ENCODE data around the gene SIGMAR1. TPM values are rescaled to one million over a fixed set of nuclear protein-coding genes. Genes with fewer than 3 reads are reported as not detected.

Gene SIGMAR1
- 46.3 and 71.0 TPM in 2 replicates for total RNA-seq

GRCh38 chr9:34637356-34638137 lies at the start of gene SIGMAR1:
Gene SIGMAR1 (minus strand): TSS chr9:34637787. CDS start chr9:34637697, 90 bp downstream.

DNA sequence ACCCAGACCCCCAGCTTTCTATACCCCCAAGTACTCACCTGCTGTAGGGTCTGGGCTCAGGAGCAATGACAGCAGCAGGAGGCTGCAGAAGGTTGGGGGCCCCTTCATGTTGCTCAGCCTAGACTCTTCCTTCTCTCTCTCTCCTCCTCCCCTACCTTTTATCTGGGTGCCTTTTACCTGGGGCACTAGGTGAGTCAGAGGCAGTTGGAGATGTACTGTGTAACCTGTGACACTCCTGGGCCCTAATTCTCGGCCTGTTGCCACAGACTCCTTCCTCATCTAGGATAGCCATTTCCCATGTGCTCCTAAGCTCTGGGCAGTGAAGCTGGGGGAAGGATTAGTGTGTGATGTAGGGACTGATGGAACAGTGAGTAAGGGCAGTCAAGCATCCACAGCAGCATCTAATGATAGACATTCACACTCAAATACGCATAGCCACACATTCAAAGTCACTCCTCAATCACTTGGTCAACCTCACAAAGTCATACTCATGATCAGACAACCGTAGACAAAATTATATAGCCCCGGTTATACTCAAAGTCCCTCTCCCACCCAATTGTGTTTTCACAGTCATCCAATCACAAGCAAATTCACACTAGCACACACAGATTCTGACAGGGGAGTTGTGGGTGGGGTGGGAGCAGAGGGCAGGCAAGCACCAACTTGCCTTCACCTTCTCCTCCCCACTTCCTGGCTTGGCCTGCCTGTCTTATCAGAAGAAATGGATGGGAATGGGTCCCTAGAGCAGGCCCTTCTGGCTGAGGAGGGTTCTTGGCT lies 25.1 kb upstream of the SIGMAR1 start, which contains the start of gene CCL27:
Gene CCL27 (minus strand): TSS at position 132 of the 777 bp plus-strand sequence. CDS start 24 bp downstream, at position 108.

DNA sequence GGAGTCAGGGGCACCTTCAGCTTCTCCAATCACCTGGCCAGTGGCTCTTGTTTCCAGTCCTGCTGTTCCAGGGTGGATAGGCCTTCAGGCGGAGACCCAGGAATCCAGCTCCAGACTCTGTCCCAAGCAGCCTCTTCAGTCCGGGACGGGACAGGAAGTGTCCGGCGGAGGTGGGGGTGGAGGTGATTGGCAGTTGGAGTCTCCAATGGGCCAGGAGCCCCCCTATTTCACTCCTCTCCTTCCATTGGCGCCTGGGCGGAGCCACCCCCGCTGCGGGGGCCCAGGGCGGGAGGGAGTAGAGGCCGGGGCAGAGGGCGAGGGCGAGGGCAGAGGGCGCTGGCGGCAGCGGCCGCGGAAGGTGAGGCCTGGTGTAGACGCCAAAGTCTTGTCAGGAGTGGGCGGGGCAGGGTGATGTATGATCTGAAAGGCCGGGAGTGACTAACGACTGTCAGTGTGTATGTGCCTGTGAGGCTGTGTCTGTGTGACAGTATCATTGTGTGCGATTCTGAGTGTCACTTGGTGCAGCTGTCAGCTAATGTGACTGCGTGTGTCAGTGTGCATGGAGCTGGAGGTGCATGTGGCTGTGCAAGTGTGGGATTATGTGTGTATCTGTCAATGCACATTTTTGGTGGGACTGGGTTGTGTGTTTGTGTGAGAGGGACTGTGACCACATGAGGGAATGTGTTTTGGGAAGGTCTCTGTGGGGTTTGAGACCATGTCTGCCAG lies 14.5 kb upstream of the SIGMAR1 start, which contains the start of gene IL11RA:
Gene IL11RA (plus strand): TSS at position 310 of the 726 bp plus-strand sequence. CDS start 3,033 bp downstream, outside the sequence.

DNA sequence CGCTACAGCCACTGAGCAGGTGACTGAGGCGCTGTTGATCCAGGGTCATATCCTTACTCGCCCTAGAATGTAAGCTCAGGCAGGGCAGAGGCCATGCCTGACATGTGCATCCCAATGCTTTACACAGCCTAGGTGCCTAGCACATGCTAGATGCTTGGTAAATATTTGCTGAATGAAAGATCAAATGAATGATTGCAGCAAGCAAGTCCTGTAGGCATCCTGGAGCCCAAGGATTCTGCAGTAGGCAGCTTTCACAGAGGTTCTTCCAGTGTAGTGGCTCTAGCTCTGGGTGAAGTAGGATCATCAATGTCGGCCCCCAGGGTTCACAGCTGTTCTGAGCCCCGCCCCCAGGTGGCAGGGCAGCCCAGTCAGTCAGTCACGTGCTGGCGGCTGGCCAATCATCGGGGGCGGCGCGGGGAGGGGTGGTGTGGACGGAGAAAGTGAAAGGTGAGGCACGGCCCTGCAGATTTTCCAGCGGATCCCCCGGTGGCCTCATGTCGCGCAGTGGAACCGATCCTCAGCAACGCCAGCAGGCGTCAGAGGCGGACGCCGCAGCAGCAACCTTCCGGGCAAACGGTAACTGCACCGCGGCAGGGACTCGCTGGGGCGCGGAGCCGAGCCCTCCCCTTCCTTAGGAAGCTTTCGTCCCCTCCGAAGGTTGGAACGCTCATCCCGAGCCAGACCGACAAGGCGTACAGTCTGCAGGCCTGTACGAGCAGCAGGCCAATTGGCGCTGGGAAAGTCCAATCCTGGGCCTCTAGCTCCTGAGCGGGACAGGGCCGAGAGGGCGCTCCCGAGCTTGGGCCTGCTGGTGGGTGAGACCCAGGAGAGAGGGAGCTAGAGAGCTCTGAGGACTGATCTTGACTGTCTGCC lies 8.9 kb upstream of the SIGMAR1 start, which contains the start of gene GALT:
Gene GALT (plus strand): TSS at position 465 of the 873 bp plus-strand sequence. CDS start 30 bp downstream, at position 495.

GRCh38 chr9:34628656-34629490 lies 8.7 kb downstream of the SIGMAR1 start, which contains the start of gene ARID3C:
Gene ARID3C (minus strand): TSS chr9:34629066. CDS start chr9:34628014, 1,052 bp downstream.

DNA sequence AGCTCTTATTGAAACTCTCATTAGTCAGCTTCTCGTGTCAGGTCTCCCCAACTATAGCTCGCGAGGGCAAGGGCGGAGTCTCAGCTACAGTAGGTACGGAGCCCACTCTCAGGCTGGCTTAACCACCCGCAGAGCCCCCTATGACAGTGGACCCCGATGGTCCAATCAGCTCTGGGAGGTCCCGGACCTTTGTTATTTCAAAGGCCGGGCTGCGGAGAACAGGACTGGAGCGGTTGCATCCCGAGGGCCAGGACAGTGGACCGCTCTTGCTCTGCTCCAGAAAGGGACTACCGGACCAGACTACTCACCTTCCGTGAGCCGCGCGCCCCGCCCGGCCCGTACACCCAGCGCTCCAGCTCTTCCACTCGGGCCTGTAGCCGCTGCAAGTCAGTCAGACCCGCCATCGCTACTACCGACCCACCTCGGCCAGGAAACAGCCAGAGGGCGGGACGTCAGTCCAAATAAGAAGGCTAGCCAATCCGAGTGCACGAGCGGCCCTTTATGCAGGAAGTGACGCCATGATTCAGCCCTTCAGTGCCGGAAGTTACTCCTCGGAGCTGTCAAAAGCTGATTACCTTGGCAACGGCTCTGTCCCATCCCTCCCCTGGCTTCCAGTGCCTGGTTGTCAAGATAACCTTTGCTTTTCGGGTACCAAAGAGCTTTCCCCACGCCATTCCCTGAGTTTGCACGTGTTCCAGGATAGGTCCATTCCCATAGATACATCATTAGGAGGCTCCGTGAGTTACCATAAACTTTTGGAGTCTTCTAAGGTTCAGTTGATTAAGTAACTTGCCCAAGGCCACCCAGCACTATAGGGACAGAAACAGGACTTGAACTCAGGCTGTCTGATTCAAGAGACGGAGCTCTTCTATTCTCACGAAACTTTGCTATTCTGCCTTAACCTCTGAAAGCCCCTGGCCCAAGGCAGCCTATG lies 17.3 kb downstream of the SIGMAR1 start, which contains the start of gene DCTN3:
Gene DCTN3 (minus strand): TSS at position 435 of the 934 bp plus-strand sequence. CDS start 31 bp downstream, at position 404.

DNA sequence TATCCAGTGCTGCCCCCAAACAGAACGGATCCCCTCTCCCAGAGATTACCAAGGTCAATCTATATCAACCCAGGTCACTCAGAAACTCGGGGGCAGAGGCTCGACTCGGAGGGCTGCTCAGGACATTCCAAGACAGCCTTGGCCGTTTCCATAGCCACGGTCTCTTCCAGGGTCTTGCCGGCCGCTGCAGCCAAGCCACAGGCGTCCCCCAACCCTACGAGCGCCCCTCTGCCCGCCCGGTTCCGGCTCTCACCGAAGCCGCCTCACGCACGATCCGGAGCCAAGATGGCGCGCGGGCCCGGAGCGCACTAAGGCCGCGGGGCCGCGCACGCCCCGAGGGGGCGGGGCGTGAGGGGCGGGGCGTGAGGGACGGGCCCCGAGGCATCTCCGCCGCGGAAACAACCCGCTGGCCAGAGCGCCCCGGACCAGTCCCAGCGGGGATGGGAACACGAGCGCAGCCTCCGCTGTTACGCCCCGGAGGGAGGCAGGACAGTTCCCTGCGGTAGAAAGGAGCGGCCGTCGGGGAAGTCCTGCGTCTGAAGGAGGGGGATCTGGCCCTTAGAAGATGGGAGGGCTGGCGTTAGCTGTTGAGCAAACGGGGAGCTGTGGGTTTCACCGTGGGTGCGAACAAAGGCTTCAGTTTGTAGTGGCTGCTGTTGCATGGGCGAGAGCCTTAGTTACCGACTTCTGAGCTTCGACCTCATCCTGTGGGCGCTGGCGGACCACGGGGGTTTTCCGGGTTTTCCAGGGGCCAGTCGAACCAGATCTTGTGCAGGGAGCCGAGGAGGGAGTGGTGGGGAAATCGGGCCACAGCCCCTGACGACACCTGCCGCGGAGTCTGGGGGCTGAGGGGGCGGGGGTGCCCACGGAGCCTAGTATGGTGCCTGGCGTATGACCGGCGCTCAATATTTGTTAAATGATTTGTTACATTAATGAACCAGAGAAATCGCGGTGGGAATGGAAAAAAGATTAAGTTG lies 25.5 kb downstream of the SIGMAR1 start, which contains the start of gene RPP25L:
Gene RPP25L (minus strand): TSS at position 287 of the 977 bp plus-strand sequence. CDS start 801 bp downstream, outside the sequence.

GRCh38 chr9:34589636-34590380 lies 47.8 kb downstream of the SIGMAR1 start, which contains the start of gene CNTFR:
Gene CNTFR (minus strand): TSS chr9:34589724. CDS start chr9:34568981, 20,743 bp downstream.

Small RNAs within 50 kb of the gene (small RNA-seq; reads per million reads assigned to genes)
- gene CCL27: not detected

Other genes with a start within 250 kb of the SIGMAR1 start
- 7.9 and 14.2 TPM in 2 replicates for gene FAM219A, start 179.2 kb downstream of the SIGMAR1 start, total RNA-seq
- 1.2 TPM in 1 of 2 replicates, not detected in the other for gene DNAI1, start 179.0 kb downstream of the SIGMAR1 start, total RNA-seq
- gene ENHO, start 114.8 kb downstream of the SIGMAR1 start, total RNA-seq: not detected in 2 replicates
- gene CNTFR, start 48.1 kb downstream of the SIGMAR1 start, total RNA-seq: not detected in 2 replicates
- gene RPP25L, start 25.7 kb downstream of the SIGMAR1 start, total RNA-seq: 16.1 and 32.2 TPM in 2 replicates
- gene DCTN3, start 17.3 kb downstream of the SIGMAR1 start, total RNA-seq: 102 and 104 TPM in 2 replicates
- not detected in 2 replicates for gene ARID3C, start 8.7 kb downstream of the SIGMAR1 start, total RNA-seq
- 70.6 and 84.8 TPM in 2 replicates for gene GALT, start 8.9 kb upstream of the SIGMAR1 start, total RNA-seq
- 22.6 and 37.7 TPM in 2 replicates for gene IL11RA, start 14.4 kb upstream of the SIGMAR1 start, total RNA-seq
- not detected in 2 replicates for gene CCL27, start 24.9 kb upstream of the SIGMAR1 start, total RNA-seq
- not detected in 2 replicates for gene CCL19, start 53.5 kb upstream of the SIGMAR1 start, total RNA-seq
- not detected in 2 replicates for gene CCL21, start 72.3 kb upstream of the SIGMAR1 start, total RNA-seq